HG02623 (cell line): Measurements from ENCODE around the gene MYO7B.

ENCODE experiments used
- ATAC-seq: cut with Tn5 transposase; IDR thresholded peaks from one replicate; pipeline ENCODE4 v1.9.1; 2021; ENCODE audit warnings: moderate library complexity; ENCODE audit not compliant: unreplicated experiment

Gene MYO7B

GRCh38 chr2:127623388-127624319 lies 88.2 kb downstream of the MYO7B start:
- no peak for ATAC-seq

GRCh38 chr2:127624320-127624755 lies 88.9 kb downstream of the MYO7B start:
- ATAC-seq: no peak

- no peak for ATAC-seq
Observed at GRCh38 chr2:127624756-127625571, 89.5 kb downstream of the MYO7B start.

GRCh38 chr2:127625572-127625951 lies 90.1 kb downstream of the MYO7B start:
- ATAC-seq: no peak

- ATAC-seq: no peak
Observed at GRCh38 chr2:127626175-127626574, 90.7 kb downstream of the MYO7B start.

- no peak for ATAC-seq
Observed at GRCh38 chr2:127626917-127627739, 91.6 kb downstream of the MYO7B start.

GRCh38 chr2:127627740-127628571 lies 92.5 kb downstream of the MYO7B start:
- ATAC-seq: no peak

GRCh38 chr2:127628767-127629614 lies 93.5 kb downstream of the MYO7B start:
- no peak for ATAC-seq

GRCh38 chr2:127629637-127630036 lies 94.2 kb downstream of the MYO7B start:
- ATAC-seq: no peak

- no peak for ATAC-seq
Observed at GRCh38 chr2:127630096-127630863, 94.8 kb downstream of the MYO7B start.

GRCh38 chr2:127630864-127631540 lies 95.5 kb downstream of the MYO7B start:
- no peak for ATAC-seq

- no peak for ATAC-seq
Observed at GRCh38 chr2:127631541-127631996, 96.1 kb downstream of the MYO7B start.

- ATAC-seq: no peak
Observed at GRCh38 chr2:127631997-127632581, 96.6 kb downstream of the MYO7B start.

GRCh38 chr2:127632592-127633489 lies 97.4 kb downstream of the MYO7B start:
- ATAC-seq: no peak

GRCh38 chr2:127633556-127634065 lies 98.1 kb downstream of the MYO7B start:
- ATAC-seq: no peak

GRCh38 chr2:127634066-127634617 lies 98.7 kb downstream of the MYO7B start:
- ATAC-seq: no peak
